Tibial artery (tissue), 4 donors: ENCODE data around the gene PSAPL1.

Experiments
- DNase-seq, 2 donors: peaks; one replicate each; pipeline ENCODE4 v3.0.0-alpha.2; 2019
- H3K27ac ChIP-seq, 2 donors: fragments of 200-600 bp; sonication (generic) in 1 of 2; 1 replicate in 1 of 2; 2 replicates in 1 of 2; pipeline ENCODE4 v1.5.1; 2018 to 2019; ENCODE audit warnings: mild to moderate bottlenecking in 1 of 2
- H3K27me3 ChIP-seq, 2 donors: fragments of 200-600 bp; sonication (generic) in 1 of 2; one replicate each; pipeline versions ENCODE4 v1.5.1 to v1.6.0; 2016 to 2019
- H3K36me3 ChIP-seq, 3 donors: fragments of 200-600 bp; sonication (generic) in 2 of 3; one replicate each; pipeline ENCODE4 v1.5.1; 2016 to 2019; ENCODE audit warnings: mild to moderate bottlenecking in 2 of 3
- H3K4me1 ChIP-seq, 4 donors: fragments of 200-600 bp; sonication (generic) in 2 of 4; 1 replicate in 3 of 4; 2 replicates in 1 of 4; pipeline ENCODE4 v1.5.1; 2016 to 2019
- H3K4me3 ChIP-seq, 2 donors: fragments of 200-600 bp; sonication (generic) in 1 of 2; 1 replicate in 1 of 2; 2 replicates in 1 of 2; pipeline ENCODE4 v1.5.1; 2018 to 2019; ENCODE audit warnings: mild to moderate bottlenecking in 2 of 2
- H3K9me3 ChIP-seq, 3 donors: fragments of 200-600 bp; sonication (generic) in 1 of 3; one replicate each; pipeline ENCODE4 v1.5.1; 2016 to 2019
- intact Hi-C: fragments of 100-400 bp; cut with DNase I; formaldehyde crosslinking; loops from one replicate; pipeline ENCODE4 v1.15.0; 2023; ENCODE audit warnings: low total_unique reads
- TF ChIP-seq, protein P1 (sequence below), 2 experiments: fragments of 200-600 bp in 1 of 2; fragments of 450-650 bp in 1 of 2; IDR thresholded peaks; one replicate each; pipeline ENCODE4 v1.5.1; 2017 to 2019; ENCODE audit warnings: antibody characterized with exemption in 2 of 2, mild to moderate bottlenecking in 1 of 2, moderate library complexity in 1 of 2

PSAPL1 gene

DNA sequence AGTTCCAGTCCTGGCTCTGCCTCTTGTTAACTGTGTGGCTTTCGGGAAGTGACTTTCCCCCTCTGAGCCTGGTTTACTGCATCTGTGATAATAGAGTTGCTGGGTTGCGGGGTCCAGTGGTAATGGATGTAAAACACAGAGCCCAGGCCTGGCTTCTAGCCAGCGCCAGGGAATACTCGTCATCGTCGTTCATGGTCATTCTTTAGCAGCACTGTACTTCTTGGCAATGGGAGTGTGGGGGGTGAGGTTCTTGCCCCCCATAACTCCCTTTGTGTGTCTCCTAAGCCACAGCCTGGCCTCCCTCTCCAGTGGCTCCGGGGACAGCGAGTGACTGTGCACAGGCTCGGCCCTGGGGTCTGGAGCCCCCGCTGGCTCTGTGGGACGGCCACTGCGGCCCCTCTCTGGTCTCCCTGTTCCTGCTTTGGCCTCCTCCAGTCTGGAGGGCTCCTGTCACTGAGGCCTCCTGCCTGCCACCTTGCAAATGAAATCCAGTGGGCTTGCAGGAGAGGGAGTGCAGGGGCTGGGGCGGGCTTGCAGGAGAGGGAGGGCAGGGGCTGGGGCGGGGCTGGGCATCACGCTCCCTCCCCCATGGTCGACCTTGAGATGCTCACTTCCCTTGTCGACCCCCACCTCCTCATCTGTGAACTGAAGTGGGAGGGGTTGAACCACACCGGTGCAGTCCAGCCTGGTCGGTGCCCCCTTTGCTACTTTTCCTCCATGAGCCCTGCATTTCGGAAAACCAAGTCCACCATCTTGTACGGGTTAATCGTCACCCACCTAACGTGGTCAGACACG, 13.2 kb downstream of the PSAPL1 start:
- Histone ChIP-seq H3K27me3 (no peaks in the 10 kb centered on the region), H3K36me3 (no peaks in the 10 kb centered on the region), H3K4me1 (no peaks in the 10 kb centered on the region), H3K9me3 (no peaks in the 10 kb centered on the region), H3K27ac (no peak overlapping the region), H3K4me3 (no peak overlapping the region)
- TF ChIP-seq, protein P1, sequence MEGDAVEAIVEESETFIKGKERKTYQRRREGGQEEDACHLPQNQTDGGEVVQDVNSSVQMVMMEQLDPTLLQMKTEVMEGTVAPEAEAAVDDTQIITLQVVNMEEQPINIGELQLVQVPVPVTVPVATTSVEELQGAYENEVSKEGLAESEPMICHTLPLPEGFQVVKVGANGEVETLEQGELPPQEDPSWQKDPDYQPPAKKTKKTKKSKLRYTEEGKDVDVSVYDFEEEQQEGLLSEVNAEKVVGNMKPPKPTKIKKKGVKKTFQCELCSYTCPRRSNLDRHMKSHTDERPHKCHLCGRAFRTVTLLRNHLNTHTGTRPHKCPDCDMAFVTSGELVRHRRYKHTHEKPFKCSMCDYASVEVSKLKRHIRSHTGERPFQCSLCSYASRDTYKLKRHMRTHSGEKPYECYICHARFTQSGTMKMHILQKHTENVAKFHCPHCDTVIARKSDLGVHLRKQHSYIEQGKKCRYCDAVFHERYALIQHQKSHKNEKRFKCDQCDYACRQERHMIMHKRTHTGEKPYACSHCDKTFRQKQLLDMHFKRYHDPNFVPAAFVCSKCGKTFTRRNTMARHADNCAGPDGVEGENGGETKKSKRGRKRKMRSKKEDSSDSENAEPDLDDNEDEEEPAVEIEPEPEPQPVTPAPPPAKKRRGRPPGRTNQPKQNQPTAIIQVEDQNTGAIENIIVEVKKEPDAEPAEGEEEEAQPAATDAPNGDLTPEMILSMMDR (IDR thresholded peaks at IDR 0.05) = no peak
- intact Hi-C loops = no loop called here
- DNase-seq = peak in 1 of 2 donors; percentile 18

DNA sequence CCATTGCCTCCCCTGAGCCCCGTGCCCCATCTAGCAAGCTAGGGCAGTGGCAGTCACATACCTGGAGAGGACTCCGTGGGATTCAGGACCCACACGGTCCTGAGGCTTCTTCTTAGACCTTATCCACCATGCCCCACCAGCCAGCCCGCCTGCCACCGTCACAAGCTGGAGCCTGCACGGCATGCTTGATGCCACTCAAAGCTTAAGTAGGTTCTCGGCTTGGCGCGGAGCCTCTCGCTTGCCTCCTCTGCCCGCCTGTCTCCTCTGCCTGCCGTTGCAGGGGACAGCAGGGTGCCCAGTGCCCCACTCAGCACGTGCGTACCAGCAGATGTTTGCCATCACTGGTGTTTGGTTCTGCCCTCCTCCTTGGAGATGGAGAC, 14.1 kb downstream of the PSAPL1 start:
- TF ChIP-seq, protein P1 (IDR thresholded peaks at IDR 0.05) = no peak
- H3K36me3 ChIP-seq = no peaks in the 10 kb centered on the region
- H3K4me1 ChIP-seq = no peaks in the 10 kb centered on the region
- H3K27me3 ChIP-seq = no peaks in the 10 kb centered on the region
- intact Hi-C loops = no loop called here
- peak in 1 of 2 donors; percentile 7 for DNase-seq
- no peaks in the 10 kb centered on the region for H3K9me3 ChIP-seq
- H3K4me3 ChIP-seq = no peak overlapping the region
- no peak overlapping the region for H3K27ac ChIP-seq

DNA sequence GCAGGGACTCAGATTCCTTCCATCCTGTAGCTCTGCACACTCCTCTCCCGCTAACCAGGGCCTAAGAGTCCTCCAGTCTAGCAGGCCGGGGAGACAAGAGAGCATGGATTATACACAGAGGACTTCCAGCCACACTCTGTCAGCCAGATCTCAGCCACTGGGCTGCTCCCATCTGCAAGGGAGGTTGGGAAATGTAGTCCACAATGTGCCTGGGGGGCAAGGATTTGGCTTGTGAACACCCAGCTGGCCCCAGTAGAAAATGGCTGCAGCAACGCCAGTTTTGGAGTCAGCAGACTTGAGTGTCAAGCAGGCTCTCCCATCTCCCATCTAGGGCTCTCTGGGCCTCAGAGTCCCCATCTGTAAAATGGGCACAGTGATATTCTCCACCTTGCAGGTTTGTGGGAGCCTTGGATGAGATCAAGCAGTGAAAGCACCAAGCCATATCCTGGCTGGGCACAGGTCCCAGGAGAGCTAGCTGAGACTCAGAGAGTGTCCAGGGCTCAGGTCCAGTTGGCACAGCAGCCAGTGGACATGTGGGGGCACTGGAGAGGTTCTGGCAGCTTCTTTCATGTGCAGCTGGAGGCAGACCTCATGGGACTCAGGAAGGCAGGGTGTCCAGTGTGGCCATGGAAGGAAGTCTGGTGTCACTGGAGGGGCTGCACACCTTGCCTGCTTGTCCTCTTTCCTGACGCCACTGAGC, 14.6 kb downstream of the PSAPL1 start:
- TF ChIP-seq, protein P1 (IDR thresholded peaks at IDR 0.05) = no peak
- intact Hi-C loops = no loop called here
- Histone ChIP-seq H3K36me3 (no peaks in the 10 kb centered on the region), H3K9me3 (no peaks in the 10 kb centered on the region), H3K4me3 (no peak overlapping the region), H3K27me3 (no peaks in the 10 kb centered on the region), H3K4me1 (no peaks in the 10 kb centered on the region), H3K27ac (no peak overlapping the region)
- DNase-seq = peak; percentile 12 to 64

DNA sequence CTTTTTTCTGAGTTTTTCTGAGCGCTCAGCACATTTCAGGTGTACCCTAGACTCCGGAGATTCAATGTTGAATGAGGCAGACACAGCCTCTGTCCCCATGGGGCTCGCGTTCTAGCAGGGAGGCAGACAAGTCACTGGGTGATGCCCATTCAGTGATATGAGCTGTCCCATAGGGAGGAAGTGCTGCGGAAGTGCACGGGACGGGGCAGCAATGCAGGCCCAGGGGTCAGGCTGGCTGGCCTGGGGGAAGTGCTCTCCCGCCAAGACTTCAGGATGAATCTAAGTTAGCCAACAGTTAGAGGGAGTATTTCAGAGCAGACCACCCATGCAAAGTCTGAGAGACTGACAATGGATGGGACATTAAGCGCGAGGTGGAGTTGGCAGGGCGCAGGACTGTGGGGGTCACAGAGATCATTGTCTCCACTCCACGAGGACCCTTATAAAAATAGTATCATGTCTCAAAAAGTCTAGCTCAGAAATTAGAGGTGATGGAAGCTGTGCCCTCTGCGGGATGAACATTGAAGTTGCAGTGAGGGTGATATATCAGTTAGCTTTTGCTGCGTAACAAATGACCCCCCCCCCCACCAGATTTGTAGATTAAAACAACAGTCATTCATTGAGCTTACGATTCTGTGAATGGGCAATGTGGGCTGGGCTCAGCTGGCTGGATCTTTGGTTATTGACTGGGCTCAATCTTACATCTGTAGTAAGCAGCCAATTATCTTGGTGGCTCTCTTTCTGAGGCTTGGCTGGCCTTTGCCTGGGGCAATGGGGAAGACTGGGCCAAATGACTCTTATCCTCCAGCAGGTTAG, 16.4 kb downstream of the PSAPL1 start:
- intact Hi-C loops = no loop called here
- Histone ChIP-seq H3K4me3 (no peak overlapping the region), H3K27ac (no peak overlapping the region), H3K36me3 (no peaks in the 10 kb centered on the region), H3K27me3 (no peaks in the 10 kb centered on the region), H3K4me1 (no peaks in the 10 kb centered on the region), H3K9me3 (no peaks in the 10 kb centered on the region)
- peak in 1 of 2 donors; percentile 10 for DNase-seq
- TF ChIP-seq, protein P1 (IDR thresholded peaks at IDR 0.05) = no peak

DNA sequence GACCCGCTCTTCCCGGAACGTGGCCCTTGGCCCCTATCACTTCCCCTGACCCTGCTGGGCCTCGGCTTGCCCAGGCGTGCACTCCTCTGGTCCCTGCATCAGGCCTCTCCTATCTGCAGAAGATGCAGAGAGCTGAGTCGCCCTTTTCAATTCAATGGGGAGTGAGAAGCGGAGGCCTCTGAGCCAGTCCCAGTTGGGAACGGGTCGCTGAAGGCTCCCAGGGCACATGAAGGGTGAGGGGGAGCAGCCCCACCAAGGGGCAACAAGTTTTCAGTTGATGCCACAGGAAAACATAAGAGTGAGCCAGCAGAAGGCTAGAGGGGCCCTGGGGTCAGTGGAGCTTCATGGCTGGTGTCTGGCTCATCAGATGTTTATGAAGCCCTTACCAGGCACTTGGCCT, 17.1 kb downstream of the PSAPL1 start:
- peak; percentile 7 to 46 for DNase-seq
- intact Hi-C loops = no loop called here
- no peak overlapping the region for H3K27ac ChIP-seq
- H3K9me3 ChIP-seq = no peaks in the 10 kb centered on the region
- no peaks in the 10 kb centered on the region for H3K36me3 ChIP-seq
- H3K4me3 ChIP-seq = no peak overlapping the region
- TF ChIP-seq, protein P1 (IDR thresholded peaks at IDR 0.05) = no peak
- no peaks in the 10 kb centered on the region for H3K4me1 ChIP-seq
- no peaks in the 10 kb centered on the region for H3K27me3 ChIP-seq
